ENCODE results near the gene TSPEAR. TPM values are rescaled to one million over a fixed set of nuclear protein-coding genes. Genes with fewer than 3 reads are reported as not detected.

The TSPEAR gene
- total and polyA plus RNA-seq, 10 donors, result 0.02 to 0.22 (median 0.03) TPM; not detected in 7

DNA sequence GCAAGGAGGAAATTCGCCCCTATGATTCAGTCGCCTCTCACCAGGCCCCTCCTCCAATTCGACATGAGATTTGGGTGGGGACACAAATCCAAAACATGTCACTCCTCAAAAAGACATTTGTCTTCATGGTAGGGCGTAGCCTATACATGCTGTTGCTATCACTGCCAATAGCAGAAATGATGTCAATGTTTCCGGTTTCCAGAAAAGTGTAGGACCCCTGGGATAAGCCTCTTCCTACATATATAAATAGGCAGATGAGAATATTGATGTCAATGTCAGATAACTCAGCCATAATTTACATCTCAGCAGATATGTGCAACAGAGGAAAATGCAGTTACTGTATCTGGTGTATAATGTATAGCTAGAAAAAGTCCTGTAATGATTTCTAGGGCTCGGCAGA lies 239.4 kb downstream of the TSPEAR start:
- Histone ChIP-seq H3K27me3 (replicated peaks in 1 of 7) (peaks cover 0 to 6% (median 0%) of the 10 kb centered on the region in 7 donors), H3K36me3 (no peaks in the 10 kb centered on the region), H3K4me3 (no peak overlapping the region), H3K4me1 (no peaks in the 10 kb centered on the region), H3K27ac (no peak overlapping the region), H3K9me3 (no peaks in the 10 kb centered on the region)
- DNase-seq, result no peak
- no peak for TF ChIP-seq POLR2AphosphoS5 (IDR thresholded peaks at IDR 0.05)
- TF ChIP-seq POLR2A (IDR thresholded peaks at IDR 0.05), result no peak
- WGBS, 5 donors, result 79 to 89% (median 87%) methylated on average over 6 of the region's 6 CpGs
- intact Hi-C loops (cut with DNase I; ENCODE audit: low total_unique reads), result no loop called here

DNA sequence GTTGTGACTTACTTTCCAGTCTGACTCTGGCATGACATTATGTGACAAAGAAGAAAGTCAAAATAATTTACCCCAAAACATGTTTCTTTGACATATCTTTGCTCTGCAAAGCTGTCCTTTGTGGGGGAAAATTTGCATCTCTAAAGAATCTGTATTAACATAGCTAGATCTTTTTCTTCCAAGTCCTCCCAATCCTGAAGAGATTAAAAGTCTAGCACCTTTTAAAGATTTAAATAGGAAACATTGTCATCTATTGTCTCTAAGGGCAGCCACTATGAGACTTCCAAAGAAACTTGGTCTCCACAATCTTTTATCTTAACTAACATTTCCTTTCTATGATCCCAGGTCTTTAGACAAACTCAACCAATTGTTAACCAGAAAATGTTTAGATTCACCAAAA lies 240.0 kb downstream of the TSPEAR start:
- intact Hi-C loops (cut with DNase I; ENCODE audit: low total_unique reads), result no loop called here
- H3K4me3 ChIP-seq, result no peak overlapping the region

DNA sequence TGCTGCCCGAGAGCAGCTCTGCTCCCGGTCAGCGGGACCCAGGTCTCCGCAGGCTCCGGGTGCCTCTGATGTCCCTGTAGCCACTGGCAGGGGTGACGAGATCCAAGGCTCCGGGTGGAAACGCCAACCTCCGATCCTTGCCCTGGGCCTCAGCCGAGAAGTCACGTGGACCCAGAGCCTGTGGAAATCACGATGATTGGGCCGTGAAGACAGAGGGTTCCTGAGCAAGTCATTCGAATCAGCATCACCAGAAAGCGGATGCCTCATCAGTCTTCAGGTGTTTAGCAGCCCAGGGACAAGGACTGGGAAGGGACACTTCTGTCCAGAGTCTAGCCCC lies 243.5 kb downstream of the TSPEAR start:
- Histone ChIP-seq H3K27me3 (replicated peaks in 1 of 7) (peaks cover 0 to 6% (median 0%) of the 10 kb centered on the region in 7 donors), H3K4me3 (no peak overlapping the region), H3K27ac (no peak overlapping the region), H3K4me1 (no peaks in the 10 kb centered on the region), H3K36me3 (no peaks in the 10 kb centered on the region), H3K9me3 (no peaks in the 10 kb centered on the region)
- no peak for DNase-seq
- intact Hi-C loops (cut with DNase I; ENCODE audit: low total_unique reads), result no loop called here
- TF ChIP-seq, protein P1, sequence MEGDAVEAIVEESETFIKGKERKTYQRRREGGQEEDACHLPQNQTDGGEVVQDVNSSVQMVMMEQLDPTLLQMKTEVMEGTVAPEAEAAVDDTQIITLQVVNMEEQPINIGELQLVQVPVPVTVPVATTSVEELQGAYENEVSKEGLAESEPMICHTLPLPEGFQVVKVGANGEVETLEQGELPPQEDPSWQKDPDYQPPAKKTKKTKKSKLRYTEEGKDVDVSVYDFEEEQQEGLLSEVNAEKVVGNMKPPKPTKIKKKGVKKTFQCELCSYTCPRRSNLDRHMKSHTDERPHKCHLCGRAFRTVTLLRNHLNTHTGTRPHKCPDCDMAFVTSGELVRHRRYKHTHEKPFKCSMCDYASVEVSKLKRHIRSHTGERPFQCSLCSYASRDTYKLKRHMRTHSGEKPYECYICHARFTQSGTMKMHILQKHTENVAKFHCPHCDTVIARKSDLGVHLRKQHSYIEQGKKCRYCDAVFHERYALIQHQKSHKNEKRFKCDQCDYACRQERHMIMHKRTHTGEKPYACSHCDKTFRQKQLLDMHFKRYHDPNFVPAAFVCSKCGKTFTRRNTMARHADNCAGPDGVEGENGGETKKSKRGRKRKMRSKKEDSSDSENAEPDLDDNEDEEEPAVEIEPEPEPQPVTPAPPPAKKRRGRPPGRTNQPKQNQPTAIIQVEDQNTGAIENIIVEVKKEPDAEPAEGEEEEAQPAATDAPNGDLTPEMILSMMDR (IDR thresholded peaks at IDR 0.05 in 8 of 11, conservative IDR thresholded peaks at IDR 0.05 in 3 of 11), result no peak
- TF ChIP-seq POLR2AphosphoS5 (IDR thresholded peaks at IDR 0.05) (no peak), POLR2A (IDR thresholded peaks at IDR 0.05) (no peak)
- WGBS, 5 donors, result 88 to 96% (median 92%) methylated on average over 9 to 15 of the region's 15 CpGs

More for the DNA sequence above, 240.0 kb downstream of the TSPEAR start:
- Histone ChIP-seq H3K27ac (no peak overlapping the region), H3K4me1 (no peaks in the 10 kb centered on the region), H3K36me3 (no peaks in the 10 kb centered on the region), H3K9me3 (no peaks in the 10 kb centered on the region), H3K27me3 (replicated peaks in 1 of 7) (peaks cover 0 to 6% (median 0%) of the 10 kb centered on the region in 7 donors)
- DNase-seq, result no peak
- TF ChIP-seq, protein P1 (IDR thresholded peaks at IDR 0.05 in 8 of 11, conservative IDR thresholded peaks at IDR 0.05 in 3 of 11), result no peak
- no peak for TF ChIP-seq POLR2A (IDR thresholded peaks at IDR 0.05)
- no peak for TF ChIP-seq POLR2AphosphoS5 (IDR thresholded peaks at IDR 0.05)

DNA sequence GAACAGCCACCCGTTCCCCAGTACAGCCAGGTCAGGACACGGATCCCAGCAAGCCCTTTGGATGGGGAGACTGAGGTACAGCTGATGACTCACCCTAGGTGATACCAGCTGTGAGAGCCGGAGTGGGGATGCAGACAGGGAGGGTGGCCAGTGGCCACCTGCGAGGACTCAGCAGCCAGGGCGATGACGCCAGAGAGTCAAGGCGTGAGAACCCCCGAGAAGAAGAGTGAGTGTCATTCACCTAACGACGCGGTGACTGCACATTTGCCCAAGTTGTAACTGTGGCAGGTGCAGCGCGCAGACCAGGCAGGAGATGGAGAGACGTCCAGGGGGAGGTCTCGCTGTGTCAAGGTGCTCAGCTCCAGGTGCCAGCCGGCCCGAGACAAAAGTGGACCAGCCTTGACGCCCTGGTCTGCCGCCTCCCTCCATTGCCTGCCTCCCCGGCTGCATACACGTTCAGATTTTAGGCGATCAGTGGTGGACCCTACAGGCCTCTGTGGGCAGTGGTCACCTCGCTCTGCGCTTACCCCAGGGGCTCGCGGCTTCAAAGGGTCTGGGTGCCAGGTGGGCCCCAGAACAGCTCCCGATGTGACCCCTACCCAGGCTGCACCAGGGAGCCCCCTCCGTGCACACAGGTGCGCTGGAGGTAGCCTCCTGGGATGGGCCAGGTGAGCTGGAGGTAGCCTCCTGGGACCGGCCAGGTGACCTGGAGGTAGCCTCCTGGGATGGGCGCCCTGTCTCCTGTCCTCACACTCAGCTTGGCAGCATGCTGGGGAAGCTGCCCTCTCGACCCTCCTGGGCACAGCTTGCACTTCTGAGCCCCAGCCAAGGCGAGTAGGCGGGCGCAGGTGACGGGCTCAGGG lies 244.1 kb downstream of the TSPEAR start:
- no peak for DNase-seq
- no peak overlapping the region for H3K4me3 ChIP-seq
- H3K36me3 ChIP-seq, result no peaks in the 10 kb centered on the region
- intact Hi-C loops (cut with DNase I; ENCODE audit: low total_unique reads), result no loop called here
- no peaks in the 10 kb centered on the region for H3K4me1 ChIP-seq
- H3K9me3 ChIP-seq, result no peaks in the 10 kb centered on the region
- H3K27ac ChIP-seq, result no peak overlapping the region
- 86 to 97% (median 93%) methylated on average over 23 to 36 of the region's 36 CpGs for WGBS, 5 donors
- TF ChIP-seq POLR2AphosphoS5 (IDR thresholded peaks at IDR 0.05) (no peak), POLR2A (IDR thresholded peaks at IDR 0.05) (no peak)
- TF ChIP-seq, protein P1 (IDR thresholded peaks at IDR 0.05 in 8 of 11, conservative IDR thresholded peaks at IDR 0.05 in 3 of 11), result no peak
- H3K27me3 ChIP-seq (replicated peaks in 1 of 7), result peaks cover 0 to 6% (median 0%) of the 10 kb centered on the region in 7 donors

All from spleen (tissue), 11 donors.